Measurements from ENCODE around the gene SLC8A1.

SLC8A1 gene

GRCh38 chr2:40204268-40204667 is 247.6 kb downstream of the SLC8A1 start:
- Histone ChIP-seq H3K36me3 (ENCODE audit: insufficient read depth, low read length) (no peaks in the 10 kb centered on the region), H3K27me3 (ENCODE audit: insufficient read depth, low read length, poor library complexity) (no peaks in the 10 kb centered on the region), H2AFZ (ENCODE audit: low read depth, low read length) (no peak overlapping the region), H4K20me1 (ENCODE audit: insufficient read depth, low read length) (no peaks in the 10 kb centered on the region), H3K9me3 (ENCODE audit: insufficient read depth, low read length, severe bottlenecking) (no peaks in the 10 kb centered on the region), H3K4me2 (ENCODE audit: insufficient read depth, low read length) (no peak overlapping the region), H3K27ac (ENCODE audit: low read length) (no peak overlapping the region), H3K4me3 (ENCODE audit: low read depth in 1 of 2, low read length in 2 of 2) (no peak overlapping the region), H3K4me1 (ENCODE audit: insufficient read depth, low read length) (no peaks in the 10 kb centered on the region), H3K79me2 (ENCODE audit: insufficient read depth, low read length) (no peaks in the 10 kb centered on the region), H3K9ac (ENCODE audit: low read depth, low read length) (no peak overlapping the region)
- no peak for ATAC-seq (ENCODE audit: insufficient read depth, low read depth)
- no peak for TF ChIP-seq EZH2 (IDR thresholded peaks at IDR 0.05; ENCODE audit: borderline replicate concordance, low read depth, low read length, severe bottlenecking)
- TF ChIP-seq, protein P1, sequence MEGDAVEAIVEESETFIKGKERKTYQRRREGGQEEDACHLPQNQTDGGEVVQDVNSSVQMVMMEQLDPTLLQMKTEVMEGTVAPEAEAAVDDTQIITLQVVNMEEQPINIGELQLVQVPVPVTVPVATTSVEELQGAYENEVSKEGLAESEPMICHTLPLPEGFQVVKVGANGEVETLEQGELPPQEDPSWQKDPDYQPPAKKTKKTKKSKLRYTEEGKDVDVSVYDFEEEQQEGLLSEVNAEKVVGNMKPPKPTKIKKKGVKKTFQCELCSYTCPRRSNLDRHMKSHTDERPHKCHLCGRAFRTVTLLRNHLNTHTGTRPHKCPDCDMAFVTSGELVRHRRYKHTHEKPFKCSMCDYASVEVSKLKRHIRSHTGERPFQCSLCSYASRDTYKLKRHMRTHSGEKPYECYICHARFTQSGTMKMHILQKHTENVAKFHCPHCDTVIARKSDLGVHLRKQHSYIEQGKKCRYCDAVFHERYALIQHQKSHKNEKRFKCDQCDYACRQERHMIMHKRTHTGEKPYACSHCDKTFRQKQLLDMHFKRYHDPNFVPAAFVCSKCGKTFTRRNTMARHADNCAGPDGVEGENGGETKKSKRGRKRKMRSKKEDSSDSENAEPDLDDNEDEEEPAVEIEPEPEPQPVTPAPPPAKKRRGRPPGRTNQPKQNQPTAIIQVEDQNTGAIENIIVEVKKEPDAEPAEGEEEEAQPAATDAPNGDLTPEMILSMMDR (IDR thresholded peaks at IDR 0.05; ENCODE audit: borderline replicate concordance, extremely low read depth, low read length, poor library complexity, severe bottlenecking): no peak
- no peak for DNase-seq

DNA sequence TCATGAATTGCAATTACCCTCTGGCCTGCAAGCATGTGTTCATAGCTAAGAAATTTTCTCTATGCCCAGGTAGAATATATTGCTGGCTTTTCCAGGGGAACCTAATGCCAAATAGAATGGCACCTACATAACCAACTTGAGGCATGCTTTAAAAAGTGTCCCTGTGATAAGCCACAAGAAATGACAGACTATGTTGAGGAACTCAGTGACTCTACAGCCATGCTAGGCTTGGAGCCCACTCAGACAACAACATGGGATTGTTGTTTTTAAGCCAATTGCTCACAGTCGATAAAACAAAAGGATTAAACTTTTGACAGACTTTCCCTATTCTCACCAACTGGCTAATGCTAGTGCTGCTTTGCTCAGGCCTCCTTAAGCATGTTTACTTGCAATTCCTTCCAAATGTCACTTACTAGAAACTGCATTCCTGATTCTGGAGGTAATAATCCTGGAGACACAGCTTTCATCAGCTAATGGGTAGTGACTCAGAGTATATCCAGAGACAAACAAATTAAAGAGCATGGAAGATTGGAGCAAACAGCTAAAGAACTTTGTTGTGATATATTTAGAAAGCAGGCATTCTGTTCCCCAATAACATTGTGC is 249.0 kb downstream of the SLC8A1 start:
- H4K20me1 ChIP-seq (ENCODE audit: insufficient read depth, low read length): no peaks in the 10 kb centered on the region
- DNase-seq (no peak), ATAC-seq (ENCODE audit: insufficient read depth, low read depth) (no peak)
- no peaks in the 10 kb centered on the region for H3K36me3 ChIP-seq (ENCODE audit: insufficient read depth, low read length)
- H2AFZ ChIP-seq (ENCODE audit: low read depth, low read length): no peak overlapping the region
- TF ChIP-seq, protein P1 (IDR thresholded peaks at IDR 0.05; ENCODE audit: borderline replicate concordance, extremely low read depth, low read length, poor library complexity, severe bottlenecking): no peak
- TF ChIP-seq EZH2 (IDR thresholded peaks at IDR 0.05; ENCODE audit: borderline replicate concordance, low read depth, low read length, severe bottlenecking): no peak
- no peaks in the 10 kb centered on the region for H3K79me2 ChIP-seq (ENCODE audit: insufficient read depth, low read length)
- H3K9me3 ChIP-seq (ENCODE audit: insufficient read depth, low read length, severe bottlenecking): no peaks in the 10 kb centered on the region
- H3K4me1 ChIP-seq (ENCODE audit: insufficient read depth, low read length): no peaks in the 10 kb centered on the region
- H3K27me3 ChIP-seq (ENCODE audit: insufficient read depth, low read length, poor library complexity): no peaks in the 10 kb centered on the region
- no peak overlapping the region for H3K9ac ChIP-seq (ENCODE audit: low read depth, low read length)
- no peak overlapping the region for H3K4me2 ChIP-seq (ENCODE audit: insufficient read depth, low read length)
- no peak overlapping the region for H3K4me3 ChIP-seq (ENCODE audit: low read depth in 1 of 2, low read length in 2 of 2)
- H3K27ac ChIP-seq (ENCODE audit: low read length): peak overlapping the region; percentile 13; the same call in 1 of the 2 replicates

DNA sequence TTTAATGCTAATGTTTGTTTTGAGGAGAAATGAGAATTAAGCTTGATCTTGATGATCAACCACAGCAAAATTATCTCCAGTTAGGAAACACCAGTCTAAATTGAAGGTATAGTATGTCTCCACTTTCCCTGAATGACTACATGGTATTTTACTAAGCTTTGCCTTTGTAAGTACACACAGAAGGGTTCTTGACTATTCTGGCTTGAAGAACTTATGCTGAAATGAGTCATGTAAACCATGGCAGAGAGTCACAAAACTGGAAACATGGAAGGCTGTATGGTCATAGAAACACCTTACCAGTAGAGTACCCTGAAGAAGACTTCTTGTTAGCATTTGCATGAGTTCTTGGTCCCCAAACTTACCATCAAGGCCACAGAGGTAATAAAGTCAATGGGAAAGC is 250.5 kb downstream of the SLC8A1 start:
- no peaks in the 10 kb centered on the region for H3K27me3 ChIP-seq (ENCODE audit: insufficient read depth, low read length, poor library complexity)
- no peaks in the 10 kb centered on the region for H3K4me1 ChIP-seq (ENCODE audit: insufficient read depth, low read length)
- H3K27ac ChIP-seq (ENCODE audit: low read length): no peak overlapping the region
- H3K4me3 ChIP-seq (ENCODE audit: low read depth in 1 of 2, low read length in 2 of 2): no peak overlapping the region
- no peaks in the 10 kb centered on the region for H3K9me3 ChIP-seq (ENCODE audit: insufficient read depth, low read length, severe bottlenecking)
- H3K9ac ChIP-seq (ENCODE audit: low read depth, low read length): no peak overlapping the region
- 0 out of 2 replicates have a peak, but pooled peaks cover 2% of the 10 kb centered on the region for H3K36me3 ChIP-seq (ENCODE audit: insufficient read depth, low read length)
- H3K79me2 ChIP-seq (ENCODE audit: insufficient read depth, low read length): no peaks in the 10 kb centered on the region
- no peak overlapping the region for H2AFZ ChIP-seq (ENCODE audit: low read depth, low read length)
- H4K20me1 ChIP-seq (ENCODE audit: insufficient read depth, low read length): no peaks in the 10 kb centered on the region
- DNase-seq: no peak
- ATAC-seq (ENCODE audit: insufficient read depth, low read depth): no peak
- TF ChIP-seq, protein P1 (IDR thresholded peaks at IDR 0.05; ENCODE audit: borderline replicate concordance, extremely low read depth, low read length, poor library complexity, severe bottlenecking): no peak
- TF ChIP-seq EZH2 (IDR thresholded peaks at IDR 0.05; ENCODE audit: borderline replicate concordance, low read depth, low read length, severe bottlenecking): no peak
- H3K4me2 ChIP-seq (ENCODE audit: insufficient read depth, low read length): no peak overlapping the region
